Measurements from ENCODE around the gene KCNIP2. TPM values are rescaled to one million over a fixed set of nuclear protein-coding genes. Genes with fewer than 3 reads are reported as not detected.

The KCNIP2 gene
- total and polyA plus RNA-seq, 2 of the 13 experiments (the other 11 are each of a cell fraction or from before 2014, with no cell fraction given): 0.42 to 0.70 TPM

- TF ChIP-seq ZHX1 (CRISPR knock-in tag; IDR thresholded peaks at IDR 0.05; ENCODE audit: low read depth): no peak
- peak; percentile 63 for TF ChIP-seq PHF20 (CRISPR knock-in tag; IDR thresholded peaks at IDR 0.05)
- TF ChIP-seq ZNF772 (CRISPR knock-in tag; IDR thresholded peaks at IDR 0.05): peak; percentile 75; the same call in 1 of the 2 replicates
- 0 out of 2 replicates have a peak, but pooled peaks have one; percentile 41 for TF ChIP-seq RXRB (CRISPR knock-in tag; IDR thresholded peaks at IDR 0.05; ENCODE audit: borderline replicate concordance)
- no peak for TF ChIP-seq PHB2 (IDR thresholded peaks at IDR 0.05; ENCODE audit: partially characterized antibody)
- no peak; the same call in 1 of the 2 replicates for TF ChIP-seq GTF3A (CRISPR knock-in tag; conservative IDR thresholded peaks at IDR 0.05)
- TF ChIP-seq ZNF431 (CRISPR knock-in tag; IDR thresholded peaks at IDR 0.05; ENCODE audit: borderline replicate concordance, low read depth): peak; percentile 58; the same call in 1 of the 2 replicates
- TF ChIP-seq FOXA1 (IDR thresholded peaks at IDR 0.05): no peak
- peak; percentile 63 for TF ChIP-seq FOXA1 (CRISPR knock-in tag; IDR thresholded peaks at IDR 0.05)
- TF ChIP-seq ZNF644 (CRISPR knock-in tag; IDR thresholded peaks at IDR 0.05; ENCODE audit: low read depth): no peak
- 0 out of 2 replicates have a peak, but pooled peaks have one; percentile 20 for TF ChIP-seq ZNF33B (CRISPR knock-in tag; IDR thresholded peaks at IDR 0.05)
- 0 out of 2 replicates have a peak, but pooled peaks have one; percentile 19 for TF ChIP-seq ZBTB43 (CRISPR knock-in tag; conservative IDR thresholded peaks at IDR 0.05)
- TF ChIP-seq ZNF124 (CRISPR knock-in tag; IDR thresholded peaks at IDR 0.05): no peak; the same call in 1 of the 2 replicates
- no peak for TF ChIP-seq ZNF784 (CRISPR knock-in tag; IDR thresholded peaks at IDR 0.05; ENCODE audit: borderline replicate concordance)
- TF ChIP-seq TSC22D2 (CRISPR knock-in tag; IDR thresholded peaks at IDR 0.05; ENCODE audit: borderline replicate concordance): no peak
- TF ChIP-seq NCOR1 (IDR thresholded peaks at IDR 0.05; ENCODE audit: borderline replicate concordance, low read length): no peak
- peak; percentile 74; the same call in 1 of the 2 replicates for TF ChIP-seq ZNF503 (CRISPR knock-in tag; IDR thresholded peaks at IDR 0.05)
- TF ChIP-seq MIXL1 (CRISPR knock-in tag; IDR thresholded peaks at IDR 0.05): peak; percentile 89
- no peak; the same call in 1 of the 2 replicates for TF ChIP-seq ZNF749 (CRISPR knock-in tag; IDR thresholded peaks at IDR 0.05; ENCODE audit: borderline replicate concordance)
- peak; percentile 90 for TF ChIP-seq ZNF501 (CRISPR knock-in tag; IDR thresholded peaks at IDR 0.05)
- peak; percentile 36 for TF ChIP-seq ZFX (CRISPR knock-in tag; IDR thresholded peaks at IDR 0.05; ENCODE audit: low read depth)
- TF ChIP-seq NRL (CRISPR knock-in tag; IDR thresholded peaks at IDR 0.05; ENCODE audit: borderline replicate concordance): no peak
- TF ChIP-seq ONECUT2 (CRISPR knock-in tag; IDR thresholded peaks at IDR 0.05): no peak
- peak; percentile 64 for TF ChIP-seq CEBPB (IDR thresholded peaks at IDR 0.05; ENCODE audit: borderline replicate concordance, low read depth, low read length)
These were observed 25.3 kb downstream of the KCNIP2 start, which contains the start of gene OGA (continued) for GRCh38 chr10:101818119-101818871.
